Neural progenitor cell (in vitro differentiated cells): ENCODE data around the gene TMED9. TPM values are rescaled to one million over a fixed set of nuclear protein-coding genes. Genes with fewer than 3 reads are reported as not detected.

Experiments
- DNase-seq: peaks from one replicate; pipeline ENCODE4 v3.0.0-alpha.2; 2016; ENCODE audit warnings: low spot score
- H2AFZ ChIP-seq: fragments of 200-600 bp; sonication (generic); replicated peaks from 2 replicates; pipeline ENCODE4 v1.6.1; 2016; ENCODE audit warnings: antibody characterized with exemption
- H3F3A ChIP-seq: fragments of 200-600 bp; sonication (generic); 2 replicates; pipeline ENCODE4 v1.6.1; 2016; ENCODE audit warnings: antibody characterized with exemption, low read depth
- H3K27ac ChIP-seq: fragments of 200-600 bp; sonication (generic); 2 replicates; pipeline ENCODE4 v1.5.1; 2016; ENCODE audit warnings: mild to moderate bottlenecking
- H3K27me3 ChIP-seq: fragments of 200-600 bp; sonication (generic); 2 replicates; pipeline ENCODE4 v1.6.1; 2016; ENCODE audit warnings: mild to moderate bottlenecking, moderate library complexity
- H3K36me3 ChIP-seq: fragments of 200-600 bp; sonication (generic); 2 replicates; pipeline ENCODE4 v1.5.1; 2016
- H3K4me1 ChIP-seq: fragments of 200-600 bp; sonication (generic); 2 replicates; pipeline ENCODE4 v1.6.1; 2016; ENCODE audit warnings: mixed run types
- H3K4me2 ChIP-seq: fragments of 200-600 bp; sonication (generic); 2 replicates; pipeline ENCODE4 v1.6.1; 2016
- H3K4me3 ChIP-seq: fragments of 200-600 bp; sonication (generic); 2 replicates; pipeline ENCODE4 v1.5.1; 2016
- H3K79me2 ChIP-seq: fragments of 200-600 bp; sonication (generic); 2 replicates; pipeline ENCODE4 v1.6.1; 2016; ENCODE audit warnings: low read depth
- H3K9ac ChIP-seq: fragments of 200-600 bp; sonication (generic); 2 replicates; pipeline ENCODE4 v1.6.1; 2016
- H3K9me3 ChIP-seq: fragments of 200-600 bp; sonication (generic); 2 replicates; pipeline ENCODE4 v1.5.1; 2016; ENCODE audit warnings: low read depth
- H4K20me1 ChIP-seq: fragments of 200-600 bp; sonication (generic); 2 replicates; pipeline ENCODE4 v1.6.1; 2016; ENCODE audit warnings: low read depth
- H3K27ac Mint-ChIP-seq: 3 replicates; pipeline ENCODE4 v1.8.0; 2021; ENCODE audit warnings: mixed read lengths
- H3K27me3 Mint-ChIP-seq: 2 replicates; pipeline ENCODE4 v1.8.0; 2022; ENCODE audit warnings: low read depth, mild to moderate bottlenecking, inconsistent platforms, moderate library complexity, mixed read lengths; ENCODE audit not compliant: insufficient read depth
- H3K36me3 Mint-ChIP-seq: 3 replicates; pipeline ENCODE4 v1.8.0; 2021; ENCODE audit warnings: mixed read lengths
- H3K4me1 Mint-ChIP-seq: 3 replicates; pipeline ENCODE4 v1.8.0; 2021; ENCODE audit warnings: mixed read lengths
- H3K4me3 Mint-ChIP-seq: 3 replicates; pipeline ENCODE4 v1.8.0; 2021; ENCODE audit warnings: mild to moderate bottlenecking, moderate library complexity, mixed read lengths
- H3K9me3 Mint-ChIP-seq: 3 replicates; pipeline ENCODE4 v1.8.0; 2020; ENCODE audit warnings: mixed read lengths
- CTCF ChIP-seq: fragments of 200-600 bp; sonication (generic); IDR thresholded peaks from 2 replicates; pipeline ENCODE4 v1.5.1; 2017; ENCODE audit warnings: antibody characterized with exemption, mild to moderate bottlenecking
- EZH2 ChIP-seq: fragments of 200-600 bp; sonication (generic); IDR thresholded peaks from 2 replicates; pipeline ENCODE4 v1.6.1; 2017; ENCODE audit warnings: antibody characterized with exemption, mild to moderate bottlenecking, moderate library complexity
- EZH2phosphoT487 ChIP-seq: fragments of 200-600 bp; sonication (generic); IDR thresholded peaks from 2 replicates; pipeline ENCODE4 v1.6.1; 2017; ENCODE audit warnings: antibody characterized with exemption
- total RNA-seq: library from RNA; depleted of rRNA; stranded (reverse); fragments of >200 nt; gene quantifications from 2 replicates; pipeline ENCODE4 v1.2.3, GENCODE V29; 2015; ENCODE audit warnings: low replicate concordance

The TMED9 gene
- total RNA-seq, 1 donor from 2014 or later = 30.9 TPM

- Histone ChIP-seq H3K4me2 (no peak overlapping the region), H3K4me1 (no peaks in the 10 kb centered on the region), H3K79me2 (peaks cover 1% of the 10 kb centered on the region), H2AFZ (no peak overlapping the region), H3K27me3 (no peaks in the 10 kb centered on the region), H4K20me1 (no peaks in the 10 kb centered on the region), H3K36me3 (no peaks in the 10 kb centered on the region), H3K4me3 (no peak overlapping the region), H3F3A (peaks cover 12% of the 10 kb centered on the region), H3K9ac (no peak overlapping the region), H3K27ac (no peak overlapping the region), H3K9me3 (no peaks in the 10 kb centered on the region)
- DNase-seq = no peak
- TF ChIP-seq CTCF (no peak), EZH2 (no peak), EZH2phosphoT487 (no peak)
- H3K4me1 Mint-ChIP-seq = peaks cover 20% of the 10 kb centered on the region
- peaks cover 2% of the 10 kb centered on the region for H3K36me3 Mint-ChIP-seq
- H3K4me3 Mint-ChIP-seq = peak overlapping the region; percentile 61
- peaks cover 4% of the 10 kb centered on the region for H3K27me3 Mint-ChIP-seq
- H3K9me3 Mint-ChIP-seq = no peaks in the 10 kb centered on the region
- H3K27ac Mint-ChIP-seq = no peak overlapping the region
Measured at GRCh38 chr5:177605667-177606066, 13.7 kb downstream of the TMED9 start.

DNA sequence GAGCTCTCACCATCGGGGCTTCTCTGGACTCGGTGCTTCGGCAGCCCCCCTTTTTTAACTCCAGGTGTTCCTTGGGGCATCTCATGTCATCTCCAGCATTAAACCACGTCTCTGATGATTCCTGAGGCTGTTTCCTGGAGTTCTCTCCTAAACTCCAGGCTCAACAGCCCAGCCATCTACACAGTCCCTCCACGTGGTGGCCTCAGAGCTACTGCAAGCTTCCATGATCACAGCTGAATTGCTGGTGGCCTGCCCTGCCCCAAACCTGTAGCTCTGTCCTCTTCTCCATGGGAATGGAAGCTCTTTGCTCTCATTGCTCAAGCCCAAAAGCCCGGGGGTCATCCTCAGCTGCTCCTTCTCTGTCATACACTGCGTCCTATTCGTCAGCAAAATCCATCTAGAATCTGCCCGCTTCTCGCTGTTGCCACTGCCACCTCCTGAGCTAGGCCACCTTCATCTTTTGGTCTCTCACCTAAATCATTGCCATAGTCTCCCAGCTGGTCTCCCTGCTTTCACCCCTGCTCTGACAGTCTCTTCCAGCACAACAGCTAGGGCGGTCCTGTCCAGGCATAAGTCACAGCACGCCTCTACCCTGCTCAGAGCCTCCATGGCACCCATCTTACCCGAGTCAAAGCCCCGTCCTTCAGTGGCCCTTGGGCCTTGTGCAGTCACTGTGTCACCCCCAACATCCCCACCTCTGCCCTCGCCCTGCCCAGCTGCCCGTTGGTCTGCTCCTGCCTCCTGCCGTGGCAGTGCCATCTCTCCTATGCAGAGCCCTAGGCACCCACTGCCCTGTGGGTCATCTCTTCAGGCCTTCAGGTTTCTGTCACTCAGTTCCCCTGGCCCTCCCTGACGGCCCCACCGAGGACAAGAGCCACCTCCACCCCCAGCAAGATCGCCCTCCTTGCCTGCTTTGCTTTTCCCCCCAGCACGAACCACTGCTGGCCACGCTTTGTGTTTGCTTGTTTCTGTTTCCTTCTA, 14.4 kb downstream of the TMED9 start:
- H3K4me2 ChIP-seq = no peak overlapping the region
- no peak for DNase-seq
- H3K4me3 Mint-ChIP-seq = no peak overlapping the region
- no peaks in the 10 kb centered on the region for H3K9me3 Mint-ChIP-seq
- peaks cover 8% of the 10 kb centered on the region for H3K27me3 Mint-ChIP-seq
- H3K27me3 ChIP-seq = no peaks in the 10 kb centered on the region
- H3K27ac ChIP-seq = no peak overlapping the region
- no peak for TF ChIP-seq EZH2phosphoT487
- no peak for TF ChIP-seq CTCF
- TF ChIP-seq EZH2 = no peak
- no peak overlapping the region for H3K9ac ChIP-seq
- peaks cover 13% of the 10 kb centered on the region for H3K4me1 Mint-ChIP-seq
- no peak overlapping the region for H3K4me3 ChIP-seq
- H2AFZ ChIP-seq = no peak overlapping the region
- H3K79me2 ChIP-seq = no peaks in the 10 kb centered on the region
- H3K36me3 ChIP-seq = no peaks in the 10 kb centered on the region
- peak overlapping the region; percentile 87 for H3K27ac Mint-ChIP-seq
- H3F3A ChIP-seq = peaks cover 12% of the 10 kb centered on the region
- no peaks in the 10 kb centered on the region for H3K4me1 ChIP-seq
- H4K20me1 ChIP-seq = no peaks in the 10 kb centered on the region
- peaks cover 2% of the 10 kb centered on the region for H3K36me3 Mint-ChIP-seq
- H3K9me3 ChIP-seq = no peaks in the 10 kb centered on the region

- no peak overlapping the region for H3K4me3 Mint-ChIP-seq
- no peaks in the 10 kb centered on the region for H3K4me1 ChIP-seq
- no peak overlapping the region for H2AFZ ChIP-seq
- H3K9me3 Mint-ChIP-seq = no peaks in the 10 kb centered on the region
- peaks cover 9% of the 10 kb centered on the region for H3K4me1 Mint-ChIP-seq
- no peak overlapping the region for H3K9ac ChIP-seq
- H3K27me3 Mint-ChIP-seq = peaks cover 9% of the 10 kb centered on the region
- H3K27ac Mint-ChIP-seq = peak overlapping the region; percentile 87
- H3K36me3 ChIP-seq = no peaks in the 10 kb centered on the region
- H3F3A ChIP-seq = peaks cover 12% of the 10 kb centered on the region
- no peak overlapping the region for H3K4me2 ChIP-seq
- H3K27me3 ChIP-seq = no peaks in the 10 kb centered on the region
- H3K36me3 Mint-ChIP-seq = peaks cover 2% of the 10 kb centered on the region
- TF ChIP-seq CTCF (no peak), EZH2phosphoT487 (no peak), EZH2 (no peak)
- H3K4me3 ChIP-seq = no peak overlapping the region
- H3K79me2 ChIP-seq = no peaks in the 10 kb centered on the region
- no peak for DNase-seq
- no peaks in the 10 kb centered on the region for H3K9me3 ChIP-seq
- H4K20me1 ChIP-seq = no peaks in the 10 kb centered on the region
- no peak overlapping the region for H3K27ac ChIP-seq
Measured at GRCh38 chr5:177607115-177607451, 15.1 kb downstream of the TMED9 start.
